GM19240 (cell line): ENCODE measurements around the gene MRPS24.
A peak's percentile ranks its signal among the peaks of the same experiment; 100 is the strongest.
"Not testable (repeated sequence)": the region's sequence is repeated elsewhere in the genome, so short reads cannot be mapped to it uniquely, and the experiment has no call there.

Experiments
- DNase-seq: peaks from one replicate; pipeline ENCODE4 v3.0.0; 2011; ENCODE audit warnings: low spot score; ENCODE audit not compliant: insufficient read length

Gene MRPS24

GRCh38 chr7:43869006-43869866, at the start of gene MRPS24:
MRPS24 (minus strand) TSS chr7:43869517; CDS start chr7:43869495, 22 bp downstream.
- peak; percentile 91 for DNase-seq

GRCh38 chr7:43915907-43916306, 46.6 kb upstream of the MRPS24 start:
- no peak for DNase-seq

GRCh38 chr7:43914795-43915194, 45.5 kb upstream of the MRPS24 start:
- DNase-seq, result no peak

GRCh38 chr7:43906331-43907010, 37.2 kb upstream of the MRPS24 start, which contains the start of gene URGCP:
URGCP (minus strand) TSS chr7:43906596; CDS start chr7:43906575, 21 bp downstream.
- peak; percentile 76 for DNase-seq

- peak; percentile 33 for DNase-seq
Observed at GRCh38 chr7:43905956-43906330, 36.6 kb upstream of the MRPS24 start.

GRCh38 chr7:43905209-43905946, 36.1 kb upstream of the MRPS24 start:
- DNase-seq, result no peak

- no peak for DNase-seq
Observed at GRCh38 chr7:43904533-43905208, 35.4 kb upstream of the MRPS24 start.

GRCh38 chr7:43902542-43903054, 33.3 kb upstream of the MRPS24 start:
- no peak for DNase-seq

- DNase-seq, result not testable (repeated sequence)
Observed at GRCh38 chr7:43898571-43898970, 29.3 kb upstream of the MRPS24 start.

- DNase-seq, result no peak
Observed at GRCh38 chr7:43895847-43896415, 26.6 kb upstream of the MRPS24 start.

GRCh38 chr7:43891069-43891955, 22.0 kb upstream of the MRPS24 start:
- DNase-seq, result no peak

- DNase-seq, result no peak
Observed at GRCh38 chr7:43890468-43890867, 21.2 kb upstream of the MRPS24 start.

GRCh38 chr7:43888993-43889945, 20.0 kb upstream of the MRPS24 start:
- DNase-seq, result no peak

- DNase-seq, result no peak
Observed at GRCh38 chr7:43884617-43885016, 15.3 kb upstream of the MRPS24 start.

- no peak for DNase-seq
Observed at GRCh38 chr7:43884209-43884608, 14.9 kb upstream of the MRPS24 start.

GRCh38 chr7:43880596-43880995, 11.3 kb upstream of the MRPS24 start:
- no peak for DNase-seq

- DNase-seq, result no peak
Observed at GRCh38 chr7:43879477-43879876, 10.2 kb upstream of the MRPS24 start.

GRCh38 chr7:43878867-43879266, 9.6 kb upstream of the MRPS24 start:
- DNase-seq, result no peak
